B cell (primary cell): Measurements from ENCODE around the gene CLCN1. TPM values are rescaled to one million over a fixed set of nuclear protein-coding genes. Genes with fewer than 3 reads are reported as not detected.
A peak's percentile ranks its signal among the peaks of the same experiment; 100 is the strongest.

Experiments
- ATAC-seq: fragments of 200-7000 bp; cut with Tn5 transposase; one replicate; pipeline ENCODE4 v1.10.0; 2021; ENCODE audit warnings: low read depth, mild to moderate bottlenecking, moderate number of reproducible peaks, moderate library complexity
- CTCF ChIA-PET: fragments of 350-600 bp; sonication (Branson Sonifier 250); formaldehyde crosslinking; loops from one replicate; lab custom pipeline; 2021; ENCODE audit warnings: antibody characterized with exemption, inconsistent platforms; lab: Charles Lee
- POLR2A ChIA-PET: fragments of 350-600 bp; sonication (Branson Sonifier 250); formaldehyde crosslinking; loops from one replicate; lab custom pipeline; 2021; ENCODE audit warnings: antibody characterized with exemption; lab: Charles Lee
- DNase-seq: peaks from one replicate; pipeline ENCODE4 v3.0.0; 2013
- H2AFZ ChIP-seq: 2 replicates; pipeline ENCODE4 v1.6.1; 2012; ENCODE audit warnings: mild to moderate bottlenecking, low read depth, low read length; ENCODE audit not compliant: insufficient read depth, poor library complexity, severe bottlenecking
- H3K27ac ChIP-seq, 2 donors: 1 replicate in 1 of 2; 2 replicates in 1 of 2; pipeline ENCODE4 v1.5.1; 2012 to 2013; ENCODE audit warnings: low read length in 2 of 2, mild to moderate bottlenecking in 2 of 2, moderate library complexity in 1 of 2
- H3K27me3 ChIP-seq, 4 experiments: fragments of 200-600 bp in 1 of 4; sonication (generic) in 1 of 4; replicated peaks in 1 of 4; 1 replicate in 2 of 4; 2 replicates in 2 of 4; pipeline versions ENCODE4 v1.6.1 to v1.7.0; 2013 to 2016; ENCODE audit warnings: low read length in 3 of 4, mild to moderate bottlenecking in 2 of 4, mixed read lengths in 1 of 4, moderate library complexity in 1 of 4; ENCODE audit not compliant: insufficient read depth in 4 of 4, control insufficient read depth in 3 of 4; ENCODE audit errors: control extremely low read depth in 1 of 4
- H3K36me3 ChIP-seq, 2 experiments: replicated peaks in 1 of 2; 1 replicate in 1 of 2; 2 replicates in 1 of 2; pipeline versions ENCODE4 v1.6.1 to v1.7.1; 2013; ENCODE audit warnings: low read length in 1 of 2; ENCODE audit not compliant: insufficient read depth in 2 of 2, control insufficient read depth in 1 of 2; ENCODE audit errors: control extremely low read depth in 1 of 2, extremely low read depth in 1 of 2
- H3K4me1 ChIP-seq, 2 donors: fragments of 200-600 bp in 1 of 2; sonication (generic) in 1 of 2; 1 replicate in 1 of 2; 2 replicates in 1 of 2; pipeline versions ENCODE4 v1.5.1 to v1.6.1; 2013 to 2017; ENCODE audit warnings: low read length in 2 of 2; ENCODE audit not compliant: control insufficient read depth in 2 of 2, insufficient read depth in 2 of 2
- H3K4me2 ChIP-seq: replicated peaks from 2 replicates; pipeline ENCODE3; 2012; ENCODE audit warnings: mild to moderate bottlenecking, low read depth, low read length; ENCODE audit not compliant: poor library complexity, severe bottlenecking
- H3K4me3 ChIP-seq, 5 experiments: fragments of 200-600 bp in 1 of 5; sonication (generic) in 1 of 5; 1 replicate in 3 of 5; 2 replicates in 2 of 5; pipeline versions ENCODE4 v1.5.1 to v1.7.0; 2011 to 2016; ENCODE audit warnings: low read length in 4 of 5, mild to moderate bottlenecking in 4 of 5, low read depth in 2 of 5, control low read depth in 1 of 5, moderate library complexity in 1 of 5; ENCODE audit not compliant: insufficient read depth in 1 of 5; ENCODE audit errors: control extremely low read depth in 1 of 5, extremely low read depth in 1 of 5
- H3K79me2 ChIP-seq: fragments of 200-600 bp; sonication (generic); one replicate; pipeline ENCODE4 v1.6.0; 2016; ENCODE audit warnings: low read length; ENCODE audit not compliant: control insufficient read depth, insufficient read depth
- H3K9ac ChIP-seq: fragments of 200-600 bp; sonication (generic); 2 replicates; pipeline ENCODE4 v1.6.1; 2017; ENCODE audit warnings: mild to moderate bottlenecking, low read length, moderate library complexity
- H3K9me3 ChIP-seq, 3 donors: one replicate each; pipeline versions ENCODE4 v1.6.1 to v1.7.1; 2013; ENCODE audit warnings: low read length in 2 of 3; ENCODE audit not compliant: control insufficient read depth in 2 of 3, insufficient read depth in 1 of 3; ENCODE audit errors: control extremely low read depth in 1 of 3
- H4K20me1 ChIP-seq: 2 replicates; pipeline ENCODE4 v1.6.0; 2012; ENCODE audit warnings: mild to moderate bottlenecking, low read length; ENCODE audit not compliant: insufficient read depth, control insufficient read depth, poor library complexity, severe bottlenecking
- H3K27ac Mint-ChIP-seq: one replicate; pipeline ENCODE4 v1.8.0; 2021; ENCODE audit warnings: mixed read lengths
- H3K27me3 Mint-ChIP-seq: one replicate; pipeline ENCODE4 v1.8.0; 2021; ENCODE audit warnings: mixed read lengths
- H3K4me1 Mint-ChIP-seq: one replicate; pipeline ENCODE4 v1.8.0; 2021; ENCODE audit warnings: mixed read lengths
- H3K4me3 Mint-ChIP-seq: one replicate; pipeline ENCODE4 v1.8.0; 2021; ENCODE audit warnings: mixed read lengths
- H3K9me3 Mint-ChIP-seq: one replicate; pipeline ENCODE4 v1.8.0; 2022; ENCODE audit warnings: mixed read lengths; ENCODE audit not compliant: insufficient read depth
- CTCF ChIP-seq: fragments of 200-600 bp; IDR thresholded peaks from one replicate; pipeline ENCODE4 v1.8.0; 2022; ENCODE audit warnings: antibody characterized with exemption, mild to moderate bottlenecking
- EZH2 ChIP-seq: IDR thresholded peaks from 2 replicates; pipeline ENCODE4 v1.6.1; 2012; ENCODE audit warnings: borderline replicate concordance, low read depth, mild to moderate bottlenecking, moderate library complexity, low read length; ENCODE audit not compliant: insufficient read depth, poor library complexity, severe bottlenecking
- WGBS: methylation state at CpG from one replicate; pipeline ENCODE4 v1.1.5; 2013; ENCODE audit warnings: missing lambda C conversion rate; ENCODE audit not compliant: insufficient coverage; 5-methylcytosine and 5-hydroxymethylcytosine counted together
- intact Hi-C: fragments of 100-400 bp; cut with micrococcal nuclease; formaldehyde crosslinking; loops from one replicate; pipeline ENCODE4 v1.10.0; 2022
- polyA plus RNA-seq: library from polyadenylated mRNA; depleted of rRNA; stranded (reverse); fragments of >200 nt; gene quantifications from 2 replicates; pipeline ENCODE4 v1.2.3, GENCODE V29; 2012
- total RNA-seq, 2 donors: library from RNA; stranded (reverse); fragments of 120-200 nt in 1 of 2; gene quantifications; 1 replicate in 1 of 2; 2 replicates in 1 of 2; pipeline versions ENCODE4 v1.2.3 to v1.2.4, GENCODE V29; 2013 to 2022

Gene CLCN1
- total and polyA plus RNA-seq, 2 donors (not counting 1 experiment from before 2014, with no cell fraction given), result not detected

GRCh38 chr7:143279186-143280098 lies 36.5 kb upstream of the CLCN1 start:
- no peaks in the 10 kb centered on the region for H4K20me1 ChIP-seq
- no peaks in the 10 kb centered on the region for H3K9me3 ChIP-seq
- no peaks in the 10 kb centered on the region for H3K79me2 ChIP-seq
- H3K4me2 ChIP-seq, result peak overlapping the region; percentile 44
- 75% methylated on average over 4 of the region's 8 CpGs for WGBS
- CTCF ChIA-PET, result interaction anchor here (0.6 to 1.9 kb wide), 10 partner anchors 16 to 271 kb away, joined by 3 to 12 read pairs (median 3); partner anchors contain the start of gene GSTK1
- no peaks in the 10 kb centered on the region for H3K27me3 Mint-ChIP-seq
- intact Hi-C loops, result no loop called here
- H3K9ac ChIP-seq, result peak overlapping the region; percentile 25
- peaks cover 18 to 25% of the 10 kb centered on the region in 2 donors for H3K4me1 ChIP-seq
- H3K27ac Mint-ChIP-seq, result peak overlapping the region; percentile 28
- no peaks in the 10 kb centered on the region for H3K27me3 ChIP-seq
- no peaks in the 10 kb centered on the region for H3K36me3 ChIP-seq
- H3K4me3 Mint-ChIP-seq, result peak overlapping the region; percentile 68
- H3K4me3 ChIP-seq, result no peak overlapping the region
- no peaks in the 10 kb centered on the region for H3K9me3 Mint-ChIP-seq
- POLR2A ChIA-PET, result interaction anchor here (1.1 kb wide), 1 partner anchor 16 kb away, joined by 3 read pairs; the partner anchor contains the start of gene GSTK1
- peak overlapping the region in 1 of 2 donors; percentile 53 for H3K27ac ChIP-seq
- TF ChIP-seq EZH2 (no peak), CTCF (no peak)
- peaks cover 31% of the 10 kb centered on the region for H3K4me1 Mint-ChIP-seq
- no peak for DNase-seq
- no peak for ATAC-seq
- H2AFZ ChIP-seq, result peak overlapping the region; percentile 57

- POLR2A ChIA-PET, result no interaction called here
- Histone ChIP-seq H3K9ac (peak overlapping the region; percentile 25), H3K27ac (peak overlapping the region in 1 of 2 donors; percentile 53), H3K79me2 (no peaks in the 10 kb centered on the region), H3K4me1 (peaks cover 18 to 25% of the 10 kb centered on the region in 2 donors), H3K4me3 (no peak overlapping the region), H2AFZ (peak overlapping the region; percentile 57), H3K36me3 (no peaks in the 10 kb centered on the region), H3K4me2 (peak overlapping the region; percentile 44), H4K20me1 (no peaks in the 10 kb centered on the region), H3K27me3 (no peaks in the 10 kb centered on the region), H3K9me3 (no peaks in the 10 kb centered on the region)
- no peak for ATAC-seq
- Mint-ChIP-seq H3K27ac (peak overlapping the region; percentile 43), H3K27me3 (no peaks in the 10 kb centered on the region), H3K4me3 (peak overlapping the region; percentile 68), H3K4me1 (peaks cover 33% of the 10 kb centered on the region), H3K9me3 (no peaks in the 10 kb centered on the region)
- CTCF ChIA-PET, result interaction anchor here (0.9 to 1.9 kb wide), 7 partner anchors 17 to 272 kb away, joined by 3 to 12 read pairs (median 4); partner anchors contain the start of gene GSTK1
- intact Hi-C loops, result no loop called here
- WGBS, result no CpG with 5 or more reads among the region's 1 CpG
- TF ChIP-seq CTCF, result no peak
- TF ChIP-seq EZH2, result no peak
- DNase-seq, result no peak
Observed at GRCh38 chr7:143280160-143280559, 35.8 kb upstream of the CLCN1 start.
